ENCODE measurements around the gene DGKQ. TPM values are rescaled to one million over a fixed set of nuclear protein-coding genes. Genes with fewer than 3 reads are reported as not detected.

DGKQ gene
- polyA plus RNA-seq, 1 of the 3 experiments (the other 2 are of a cell fraction), result 10.9 TPM

DNA sequence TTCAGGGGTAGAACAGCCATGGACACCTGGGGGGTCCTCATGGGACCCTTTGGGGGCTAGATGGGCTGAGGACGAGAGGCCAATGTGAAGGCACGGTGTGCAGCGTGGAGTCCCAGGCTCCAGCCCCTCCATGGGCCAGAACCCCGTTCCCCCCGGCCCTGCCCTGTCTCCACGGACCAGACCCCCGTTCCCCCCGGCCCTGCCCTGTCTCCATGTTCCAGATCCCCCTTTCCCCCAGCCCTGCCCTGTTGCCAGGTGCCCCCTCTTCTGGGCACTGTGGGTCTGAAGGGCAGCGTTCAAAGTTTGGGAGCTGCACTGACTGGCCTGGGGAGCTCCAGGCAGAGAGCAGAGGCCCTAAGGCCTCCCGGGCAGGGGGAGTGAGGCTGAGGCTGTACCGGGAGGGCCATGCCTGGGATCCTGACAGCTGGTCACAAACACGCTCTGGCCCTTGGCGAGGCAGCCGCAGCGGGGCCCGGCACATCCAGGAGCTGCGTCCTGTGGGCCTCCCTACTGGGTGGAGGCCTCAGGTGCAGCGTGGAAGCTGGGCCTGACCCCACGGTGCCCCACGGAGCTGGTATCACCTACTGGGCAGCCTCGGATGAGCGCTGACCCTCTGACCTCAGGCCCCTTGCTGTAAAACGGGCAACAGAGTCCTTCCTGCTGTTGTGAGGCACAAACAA lies 8.9 kb downstream of the DGKQ start:
- TF ChIP-seq TCF12 (IDR thresholded peaks at IDR 0.05), result no peak
- no peak for TF ChIP-seq TEAD4 (IDR thresholded peaks at IDR 0.05; ENCODE audit: borderline replicate concordance, insufficient read depth)
- TF ChIP-seq NRF1 (IDR thresholded peaks at IDR 0.05; ENCODE audit: low read depth, low read length), result no peak
- no peak for TF ChIP-seq MXI1 (IDR thresholded peaks at IDR 0.05; ENCODE audit: low read depth, low read length)
- TF ChIP-seq EZH2phosphoT487 (IDR thresholded peaks at IDR 0.05; ENCODE audit: borderline replicate concordance, low read depth), result no peak
- no peak for TF ChIP-seq GABPA (IDR thresholded peaks at IDR 0.05; ENCODE audit: low read depth)
- no peak for TF ChIP-seq MAX (IDR thresholded peaks at IDR 0.05; ENCODE audit: low read depth)
- TF ChIP-seq, protein P1, sequence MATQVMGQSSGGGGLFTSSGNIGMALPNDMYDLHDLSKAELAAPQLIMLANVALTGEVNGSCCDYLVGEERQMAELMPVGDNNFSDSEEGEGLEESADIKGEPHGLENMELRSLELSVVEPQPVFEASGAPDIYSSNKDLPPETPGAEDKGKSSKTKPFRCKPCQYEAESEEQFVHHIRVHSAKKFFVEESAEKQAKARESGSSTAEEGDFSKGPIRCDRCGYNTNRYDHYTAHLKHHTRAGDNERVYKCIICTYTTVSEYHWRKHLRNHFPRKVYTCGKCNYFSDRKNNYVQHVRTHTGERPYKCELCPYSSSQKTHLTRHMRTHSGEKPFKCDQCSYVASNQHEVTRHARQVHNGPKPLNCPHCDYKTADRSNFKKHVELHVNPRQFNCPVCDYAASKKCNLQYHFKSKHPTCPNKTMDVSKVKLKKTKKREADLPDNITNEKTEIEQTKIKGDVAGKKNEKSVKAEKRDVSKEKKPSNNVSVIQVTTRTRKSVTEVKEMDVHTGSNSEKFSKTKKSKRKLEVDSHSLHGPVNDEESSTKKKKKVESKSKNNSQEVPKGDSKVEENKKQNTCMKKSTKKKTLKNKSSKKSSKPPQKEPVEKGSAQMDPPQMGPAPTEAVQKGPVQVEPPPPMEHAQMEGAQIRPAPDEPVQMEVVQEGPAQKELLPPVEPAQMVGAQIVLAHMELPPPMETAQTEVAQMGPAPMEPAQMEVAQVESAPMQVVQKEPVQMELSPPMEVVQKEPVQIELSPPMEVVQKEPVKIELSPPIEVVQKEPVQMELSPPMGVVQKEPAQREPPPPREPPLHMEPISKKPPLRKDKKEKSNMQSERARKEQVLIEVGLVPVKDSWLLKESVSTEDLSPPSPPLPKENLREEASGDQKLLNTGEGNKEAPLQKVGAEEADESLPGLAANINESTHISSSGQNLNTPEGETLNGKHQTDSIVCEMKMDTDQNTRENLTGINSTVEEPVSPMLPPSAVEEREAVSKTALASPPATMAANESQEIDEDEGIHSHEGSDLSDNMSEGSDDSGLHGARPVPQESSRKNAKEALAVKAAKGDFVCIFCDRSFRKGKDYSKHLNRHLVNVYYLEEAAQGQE (IDR thresholded peaks at IDR 0.05; ENCODE audit: low read depth, low read length), result no peak
- TF ChIP-seq SMC3 (IDR thresholded peaks at IDR 0.05; ENCODE audit: low read depth, low read length), result no peak
- TF ChIP-seq EP300 (IDR thresholded peaks at IDR 0.05; ENCODE audit: borderline replicate concordance in 1 of 2, low read depth in 1 of 2, low read length in 1 of 2), result no peak
- no peak for TF ChIP-seq YY1 (IDR thresholded peaks at IDR 0.05; ENCODE audit: low read depth)
- no peak for TF ChIP-seq FOSL2 (IDR thresholded peaks at IDR 0.05; ENCODE audit: borderline replicate concordance, low read depth)
- no peak for TF ChIP-seq IRF3 (IDR thresholded peaks at IDR 0.05; ENCODE audit: low read depth, low read length)
- TF ChIP-seq, protein P2, sequence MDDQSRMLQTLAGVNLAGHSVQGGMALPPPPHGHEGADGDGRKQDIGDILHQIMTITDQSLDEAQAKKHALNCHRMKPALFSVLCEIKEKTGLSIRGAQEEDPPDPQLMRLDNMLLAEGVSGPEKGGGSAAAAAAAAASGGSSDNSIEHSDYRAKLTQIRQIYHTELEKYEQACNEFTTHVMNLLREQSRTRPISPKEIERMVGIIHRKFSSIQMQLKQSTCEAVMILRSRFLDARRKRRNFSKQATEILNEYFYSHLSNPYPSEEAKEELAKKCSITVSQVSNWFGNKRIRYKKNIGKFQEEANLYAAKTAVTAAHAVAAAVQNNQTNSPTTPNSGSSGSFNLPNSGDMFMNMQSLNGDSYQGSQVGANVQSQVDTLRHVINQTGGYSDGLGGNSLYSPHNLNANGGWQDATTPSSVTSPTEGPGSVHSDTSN (IDR thresholded peaks at IDR 0.05), result no peak
- no peak for TF ChIP-seq SIN3A (IDR thresholded peaks at IDR 0.05; ENCODE audit: borderline replicate concordance, low read depth, low read length)
- no peak for TF ChIP-seq RXRA (IDR thresholded peaks at IDR 0.05; ENCODE audit: borderline replicate concordance, low read depth)
- TF ChIP-seq JUND (IDR thresholded peaks at IDR 0.05), result no peak
- TF ChIP-seq GATA2 (CRISPR knock-in tag; IDR thresholded peaks at IDR 0.05), result no peak
- TF ChIP-seq FOXM1 (IDR thresholded peaks at IDR 0.05; ENCODE audit: low read depth), result no peak
- TF ChIP-seq RAD21 (IDR thresholded peaks at IDR 0.05; ENCODE audit: low read length), result no peak
- Histone ChIP-seq H3K79me2 (ENCODE audit: insufficient read depth) (no peaks in the 10 kb centered on the region), H3K36me3 (replicated peaks in 1 of 2; ENCODE audit: control insufficient read depth in 1 of 2, insufficient read depth in 2 of 2, low read length in 1 of 2) (peaks cover 0 to 52% of the 10 kb centered on the region in 2 experiments), H3K27me3 (ENCODE audit: insufficient read depth) (no peaks in the 10 kb centered on the region), H3K9me3 (no peaks in the 10 kb centered on the region), H3K4me2 (no peak overlapping the region), H3K9me2 (no peaks in the 10 kb centered on the region), H3K9ac (no peak overlapping the region), H3K4me1 (ENCODE audit: control insufficient read depth in 1 of 2, insufficient read depth in 2 of 2, low read depth in 1 of 2, low read length in 1 of 2) (no peaks in the 10 kb centered on the region), H3K27ac (ENCODE audit: low read depth in 2 of 2, low read length in 1 of 2) (no peak overlapping the region), H4K20me1 (ENCODE audit: insufficient read depth) (no peaks in the 10 kb centered on the region), H2AFZ (ENCODE audit: low read depth) (no peak overlapping the region), H3K4me3 (ENCODE audit: low read depth in 2 of 2, low read length in 1 of 2) (no peak overlapping the region), H3F3A (replicated peaks; ENCODE audit: insufficient read depth) (no peaks in the 10 kb centered on the region)
- no peak for DNase-seq
- ChIA-PET CTCF (no interaction called here), POLR2A (no interaction called here)
- 90% methylated on average over 10 of the region's 23 CpGs for WGBS (ENCODE audit: low lambda C conversion rate)
